SU-DHL-6 (cell line): ENCODE data around the gene DDIT4.

Experiments
- H2AFZ ChIP-seq: fragments of 200-600 bp; sonication (generic); 2 replicates; pipeline ENCODE4 v1.6.1; 2014; ENCODE audit warnings: low read depth, mild to moderate bottlenecking, moderate library complexity, mixed read lengths, antibody characterized with exemption, low read length; ENCODE audit not compliant: severe bottlenecking
- H3F3A ChIP-seq: fragments of 200-600 bp; shearing (Covaris generic); 2 replicates; pipeline ENCODE4 v1.6.0; 2016; ENCODE audit warnings: antibody characterized with exemption, mild to moderate bottlenecking; ENCODE audit not compliant: insufficient read depth
- H3K27ac ChIP-seq: fragments of 200-600 bp; sonication (generic); 2 replicates; pipeline ENCODE4 v1.5.1; 2016; ENCODE audit warnings: low read depth, mild to moderate bottlenecking, low read length, moderate library complexity, mixed read lengths
- H3K27me3 ChIP-seq: fragments of 200-600 bp; sonication (generic), shearing (Covaris generic); 2 replicates; pipeline ENCODE4 v1.6.0; 2014; ENCODE audit warnings: mild to moderate bottlenecking, low read length
- H3K36me3 ChIP-seq: fragments of 200-600 bp; sonication (generic); 2 replicates; pipeline ENCODE4 v1.6.1; 2014; ENCODE audit warnings: mild to moderate bottlenecking, low read length, mixed read lengths
- H3K4me2 ChIP-seq: fragments of 300-600, 200-600 bp; shearing (Covaris generic), sonication (generic); 2 replicates; pipeline ENCODE4 v1.6.0; 2014; ENCODE audit warnings: low read length, low read depth, mild to moderate bottlenecking; ENCODE audit not compliant: poor library complexity, severe bottlenecking
- H3K4me3 ChIP-seq: fragments of 200-600 bp; sonication (generic); 2 replicates; pipeline ENCODE4 v1.5.1; 2014; ENCODE audit warnings: antibody characterized with exemption, low read length, mild to moderate bottlenecking, mixed read lengths; ENCODE audit not compliant: insufficient read depth, poor library complexity, severe bottlenecking
- H3K79me2 ChIP-seq: fragments of 200-600 bp; sonication (generic); 2 replicates; pipeline ENCODE4 v1.6.1; 2014; ENCODE audit warnings: mild to moderate bottlenecking, low read length, moderate library complexity; ENCODE audit not compliant: insufficient read depth
- H3K9ac ChIP-seq: fragments of 200-600 bp; sonication (generic); 2 replicates; pipeline ENCODE4 v1.7.0; 2014; ENCODE audit warnings: mild to moderate bottlenecking, low read length
- H3K9me2 ChIP-seq: fragments of 200-600 bp; sonication (generic); replicated peaks from 2 replicates; pipeline ENCODE4 v1.6.1; 2014; ENCODE audit warnings: low read length; ENCODE audit not compliant: insufficient read depth
- H3K9me3 ChIP-seq: fragments of 200-600 bp; sonication (generic); 2 replicates; pipeline ENCODE4 v1.6.1; 2014; ENCODE audit warnings: low read length, mixed read lengths; ENCODE audit not compliant: insufficient read depth
- H4K20me1 ChIP-seq: fragments of 200-600 bp; sonication (generic); 2 replicates; pipeline ENCODE4 v1.6.1; 2014; ENCODE audit warnings: low read depth, mild to moderate bottlenecking, antibody characterized with exemption, low read length, moderate library complexity, mixed read lengths
- CTCF ChIP-seq: fragments of 200-600 bp; sonication (generic); IDR thresholded peaks from one replicate; pipeline ENCODE4 v1.5.1; 2017; ENCODE audit warnings: antibody characterized with exemption, mild to moderate bottlenecking, low read length, moderate library complexity; ENCODE audit not compliant: insufficient read depth, poor library complexity, severe bottlenecking
- EZH2phosphoT487 ChIP-seq: fragments of 200-600 bp; sonication (generic), shearing (Covaris generic); conservative IDR thresholded peaks from 2 replicates; pipeline ENCODE4 v1.6.1; 2018; ENCODE audit warnings: mild to moderate bottlenecking, antibody characterized with exemption, low read length, moderate library complexity, mixed read lengths

The DDIT4 gene

GRCh38 chr10:72311667-72312066, 37.9 kb downstream of the DDIT4 start:
- Histone ChIP-seq H3K79me2 (no peaks in the 10 kb centered on the region), H3K36me3 (no peaks in the 10 kb centered on the region), H4K20me1 (no peaks in the 10 kb centered on the region), H3K27me3 (no peaks in the 10 kb centered on the region), H3K27ac (no peak overlapping the region), H3K4me3 (no peak overlapping the region), H3K4me2 (no peak overlapping the region), H3K9ac (no peak overlapping the region), H3K9me2 (no peaks in the 10 kb centered on the region), H2AFZ (no peak overlapping the region), H3F3A (no peaks in the 10 kb centered on the region), H3K9me3 (no peaks in the 10 kb centered on the region)
- TF ChIP-seq CTCF, result no peak
- no peak for TF ChIP-seq EZH2phosphoT487

GRCh38 chr10:72312865-72313391, 39.2 kb downstream of the DDIT4 start:
- Histone ChIP-seq H3K9me2 (no peaks in the 10 kb centered on the region), H2AFZ (no peak overlapping the region)
- TF ChIP-seq EZH2phosphoT487, result no peak
- TF ChIP-seq CTCF, result no peak

GRCh38 chr10:72314263-72314662, 40.5 kb downstream of the DDIT4 start:
- Histone ChIP-seq H3K27me3 (no peaks in the 10 kb centered on the region), H3K4me2 (no peak overlapping the region), H3K36me3 (no peaks in the 10 kb centered on the region), H3K9ac (no peak overlapping the region), H3F3A (peaks cover 7% of the 10 kb centered on the region), H2AFZ (no peak overlapping the region), H3K27ac (no peak overlapping the region), H3K79me2 (no peaks in the 10 kb centered on the region), H3K9me3 (no peaks in the 10 kb centered on the region), H3K9me2 (no peaks in the 10 kb centered on the region), H4K20me1 (no peaks in the 10 kb centered on the region), H3K4me3 (no peak overlapping the region)
- no peak for TF ChIP-seq CTCF
- no peak for TF ChIP-seq EZH2phosphoT487

More at GRCh38 chr10:72312865-72313391, 39.2 kb downstream of the DDIT4 start:
- H3K9ac ChIP-seq, result no peak overlapping the region
- H3K9me3 ChIP-seq, result no peaks in the 10 kb centered on the region
- H3K4me3 ChIP-seq, result no peak overlapping the region
- no peaks in the 10 kb centered on the region for H3K79me2 ChIP-seq
- H4K20me1 ChIP-seq, result no peaks in the 10 kb centered on the region
- no peak overlapping the region for H3K27ac ChIP-seq
- no peak overlapping the region for H3K4me2 ChIP-seq
- no peaks in the 10 kb centered on the region for H3K27me3 ChIP-seq
- no peaks in the 10 kb centered on the region for H3K36me3 ChIP-seq
- no peaks in the 10 kb centered on the region for H3F3A ChIP-seq
